GM12892 (cell line): ENCODE measurements around the gene LRP1-AS. TPM values are rescaled to one million over a fixed set of nuclear protein-coding genes. Genes with fewer than 3 reads are reported as not detected.

Experiments
- DNase-seq: peaks from one replicate; pipeline ENCODE4 v3.0.0; 2011; ENCODE audit not compliant: insufficient read length
- FAIRE-seq: peaks from 2 replicates; lab custom pipeline; 2011; peaks lifted over from hg19 to GRCh38; lab: Jason Lieb, UNC
- POLR2A ChIP-seq: IDR thresholded peaks from 2 replicates; pipeline ENCODE4 v1.6.1; 2011; ENCODE audit warnings: low read depth, low read length, control low read depth
- POLR2AphosphoS5 ChIP-seq: IDR thresholded peaks from 2 replicates; pipeline ENCODE4 v1.6.1; 2011; ENCODE audit warnings: low read depth, low read length, control low read depth
- TAF1 ChIP-seq: IDR thresholded peaks from 2 replicates; pipeline ENCODE4 v1.6.1; 2011; ENCODE audit warnings: low read depth, mild to moderate bottlenecking, control low read depth, low read length, borderline replicate concordance
- polyA plus RNA-seq: library from polyadenylated mRNA; unstranded; fragments of >200 nt; gene quantifications from one replicate; pipeline ENCODE4 v1.2.1, GENCODE V29; 2012; ENCODE audit warnings: missing spikeins, inconsistent platforms; ENCODE audit not compliant: missing spikeins

LRP1-AS gene
- not detected for polyA plus RNA-seq

GRCh38 chr12:57146961-57147944 lies at the start of gene LRP1-AS:
Gene LRP1-AS (minus strand): TSS chr12:57147619.
- DNase-seq (no peak), FAIRE-seq (no peak)
- no peak for TF ChIP-seq TAF1
- no peak for TF ChIP-seq POLR2AphosphoS5
- TF ChIP-seq POLR2A: no peak

- TF ChIP-seq POLR2A (no peak), TAF1 (no peak), POLR2AphosphoS5 (no peak)
- DNase-seq (no peak), FAIRE-seq (no peak)
These were observed 49.5 kb upstream of the LRP1-AS start for GRCh38 chr12:57196956-57197355.

- DNase-seq (no peak), FAIRE-seq (no peak)
- TF ChIP-seq TAF1 (no peak), POLR2AphosphoS5 (no peak), POLR2A (no peak)
These were observed 49.0 kb upstream of the LRP1-AS start for GRCh38 chr12:57196439-57196838.

GRCh38 chr12:57195611-57196371 lies 48.4 kb upstream of the LRP1-AS start:
- DNase-seq: no peak
- no peak for TF ChIP-seq POLR2AphosphoS5
- no peak for TF ChIP-seq POLR2A
- no peak for TF ChIP-seq TAF1
- no peak for FAIRE-seq

GRCh38 chr12:57195186-57195585 lies 47.8 kb upstream of the LRP1-AS start:
- FAIRE-seq: no peak
- TF ChIP-seq TAF1: no peak
- no peak for TF ChIP-seq POLR2A
- no peak for TF ChIP-seq POLR2AphosphoS5
- DNase-seq: no peak

- TF ChIP-seq TAF1 (no peak), POLR2AphosphoS5 (no peak), POLR2A (no peak)
- FAIRE-seq (no peak), DNase-seq (no peak)
These were observed 46.8 kb upstream of the LRP1-AS start for GRCh38 chr12:57194253-57194652.

GRCh38 chr12:57193706-57194245 lies 46.4 kb upstream of the LRP1-AS start:
- DNase-seq (no peak), FAIRE-seq (no peak)
- no peak for TF ChIP-seq POLR2AphosphoS5
- no peak for TF ChIP-seq TAF1
- no peak for TF ChIP-seq POLR2A

- no peak for FAIRE-seq
- TF ChIP-seq POLR2AphosphoS5 (no peak), TAF1 (no peak), POLR2A (no peak)
- no peak for DNase-seq
These were observed 45.5 kb upstream of the LRP1-AS start for GRCh38 chr12:57192920-57193319.

GRCh38 chr12:57191410-57191809 lies 44.0 kb upstream of the LRP1-AS start:
- DNase-seq (no peak), FAIRE-seq (no peak)
- TF ChIP-seq POLR2A (no peak), TAF1 (no peak)

- FAIRE-seq (no peak), DNase-seq (no peak)
- no peak for TF ChIP-seq TAF1
- no peak for TF ChIP-seq POLR2AphosphoS5
- TF ChIP-seq POLR2A: no peak
These were observed 43.4 kb upstream of the LRP1-AS start for GRCh38 chr12:57190821-57191220.

- DNase-seq (no peak), FAIRE-seq (no peak)
- TF ChIP-seq TAF1 (no peak), POLR2AphosphoS5 (no peak), POLR2A (no peak)
These were observed 42.6 kb upstream of the LRP1-AS start for GRCh38 chr12:57190037-57190436.
